Uterus (tissue), 2 donors: ENCODE data around the gene TSSK2.

ENCODE experiments used
- CTCF ChIP-seq, 4 experiments: fragments of 200-600 bp in 2 of 4; fragments of 450-650 bp in 2 of 4; sonication (generic) in 2 of 4; IDR thresholded peaks; one replicate each; pipeline ENCODE4 v1.5.1; 2016 to 2019; ENCODE audit warnings: antibody characterized with exemption in 4 of 4, mild to moderate bottlenecking in 2 of 4, moderate library complexity in 1 of 4
- POLR2A ChIP-seq, 2 donors: fragments of 450-650 bp; IDR thresholded peaks; one replicate each; pipeline ENCODE4 v1.6.1; 2016; ENCODE audit warnings: antibody characterized with exemption in 2 of 2, mild to moderate bottlenecking in 1 of 2, moderate library complexity in 1 of 2

GRCh38 chr22:19086896-19087295 lies 44.2 kb upstream of the TSSK2 start:
- TF ChIP-seq CTCF (IDR thresholded peaks at IDR 0.05) (no peak), POLR2A (IDR thresholded peaks at IDR 0.05) (no peak)
